ENCODE data around the gene SDHB. TPM values are rescaled to one million over a fixed set of nuclear protein-coding genes. Genes with fewer than 3 reads are reported as not detected.

Gene SDHB
- total RNA-seq (10 to 100 TPM; 56.1 to 60.6 TPM), polyA plus RNA-seq (100 to 1,000 TPM; 128 to 149 (median 129) TPM), total RNA-seq (30.5 to 109 (median 44.4) reads per million in 6 experiments)

- H3K36me3 Mint-ChIP-seq: peaks cover 0 to 24% (median 5%) of the 10 kb centered on the region in 3 donors
- H3K4me3 Mint-ChIP-seq: peak within 1 kb of the TSS; percentile 97 to 100 (median 99)
- POLR2A ChIA-PET: interaction anchor here (0.6 to 1.2 kb wide), 5 partner anchors 12 to 1207 kb away, joined by 3 to 7 read pairs (median 5); partner anchors contain the start of gene SPEN
- no peaks in the 10 kb centered on the region for H3K9me3 Mint-ChIP-seq
- peak; percentile 99 for ATAC-seq
- DNase-seq: peak; percentile 95 to 100 (median 99)
- peaks cover 10 to 35% (median 31%) of the 10 kb centered on the region in 4 donors for H3K4me1 Mint-ChIP-seq
- peak within 1 kb of the TSS; percentile 94 to 99 (median 98) for H3K27ac Mint-ChIP-seq
- peaks cover 0 to 9% (median 3%) of the 10 kb centered on the region in 5 donors for H3K27me3 Mint-ChIP-seq
These were observed at the start of gene SDHB for GRCh38 chr1:17053685-17054410. Gene SDHB (minus strand): TSS chr1:17054032. CDS start chr1:17054019, 13 bp downstream.

DNA sequence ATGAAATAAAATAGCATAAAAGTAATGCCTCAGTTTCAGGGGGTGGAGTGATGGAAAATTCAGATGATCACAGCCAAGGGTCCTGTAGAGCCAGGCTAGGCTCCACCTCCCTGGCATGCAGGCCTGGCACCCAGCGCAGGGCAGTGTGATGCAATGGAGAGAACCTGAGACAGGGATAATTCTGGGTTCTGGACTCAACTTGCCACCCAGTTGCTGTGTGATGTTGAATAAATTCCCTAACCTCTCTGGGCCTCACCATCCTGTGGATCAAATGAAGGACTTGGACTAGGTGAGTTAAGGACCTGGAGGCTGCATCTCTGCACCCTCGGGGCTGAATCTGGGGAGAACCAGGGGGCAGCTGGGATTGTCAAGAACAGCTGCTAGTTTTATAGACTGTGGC, 48.4 kb upstream of the SDHB start:
- ATAC-seq: no peak
- DNase-seq: no peak
- POLR2A ChIA-PET: no interaction called here
- H3K27ac Mint-ChIP-seq: no peak overlapping the region
- H3K4me1 Mint-ChIP-seq: no peaks in the 10 kb centered on the region
- no peak overlapping the region for H3K4me3 Mint-ChIP-seq
- peaks cover 2 to 16% (median 4%) of the 10 kb centered on the region in 5 donors for H3K27me3 Mint-ChIP-seq
- H3K9me3 Mint-ChIP-seq: no peaks in the 10 kb centered on the region
- no peaks in the 10 kb centered on the region for H3K36me3 Mint-ChIP-seq

GRCh38 chr1:17101261-17101660, 47.4 kb upstream of the SDHB start:
- Mint-ChIP-seq H3K36me3 (no peaks in the 10 kb centered on the region), H3K27ac (no peak overlapping the region), H3K4me1 (no peaks in the 10 kb centered on the region), H3K4me3 (no peak overlapping the region), H3K9me3 (no peaks in the 10 kb centered on the region), H3K27me3 (peaks cover 0 to 6% (median 1%) of the 10 kb centered on the region in 5 donors)
- POLR2A ChIA-PET: interaction anchor here (0.7 kb wide), 1 partner anchor 100 kb away, joined by 8 read pairs; no protein-coding TSS in a partner anchor
- DNase-seq (no peak), ATAC-seq (no peak)

- Mint-ChIP-seq H3K27ac (no peak overlapping the region), H3K4me3 (no peak overlapping the region), H3K36me3 (no peaks in the 10 kb centered on the region), H3K4me1 (no peaks in the 10 kb centered on the region), H3K9me3 (no peaks in the 10 kb centered on the region), H3K27me3 (peaks cover 0 to 2% (median 0%) of the 10 kb centered on the region in 5 donors)
- ATAC-seq: no peak
- no peak for DNase-seq
- POLR2A ChIA-PET: no interaction called here
These were observed 45.9 kb upstream of the SDHB start for GRCh38 chr1:17099616-17100340.

- peaks cover 0 to 2% (median 0%) of the 10 kb centered on the region in 5 donors for H3K27me3 Mint-ChIP-seq
- POLR2A ChIA-PET: no interaction called here
- no peak overlapping the region for H3K27ac Mint-ChIP-seq
These were observed 44.9 kb upstream of the SDHB start for GRCh38 chr1:17098446-17099317.

DNA sequence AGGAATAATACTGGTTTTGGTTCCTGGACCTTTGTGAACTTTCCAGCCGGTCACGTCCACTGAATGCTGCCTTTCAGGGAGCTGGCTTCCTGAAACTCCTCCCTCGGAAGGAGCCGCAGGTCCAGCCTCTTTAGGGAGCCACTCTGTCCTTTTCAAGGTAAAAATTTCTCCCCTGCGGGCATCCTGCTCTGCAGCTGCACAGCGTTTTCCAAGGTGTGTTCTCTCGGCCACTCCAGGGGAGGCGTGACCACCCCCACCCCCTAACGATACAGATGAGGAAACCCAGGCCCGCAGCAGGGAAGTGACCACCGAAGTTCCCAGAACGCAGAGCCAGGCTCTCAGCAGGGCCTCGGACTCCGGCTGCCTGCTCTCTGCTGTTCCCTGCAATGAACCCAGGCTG, 44.0 kb upstream of the SDHB start:
- ATAC-seq: no peak
- H3K27ac Mint-ChIP-seq: no peak overlapping the region
- H3K4me3 Mint-ChIP-seq: no peak overlapping the region
- POLR2A ChIA-PET: no interaction called here
- H3K4me1 Mint-ChIP-seq: no peaks in the 10 kb centered on the region
- DNase-seq: no peak
- H3K36me3 Mint-ChIP-seq: no peaks in the 10 kb centered on the region
- H3K9me3 Mint-ChIP-seq: peaks cover 0 to 4% (median 0%) of the 10 kb centered on the region in 9 donors
- peaks cover 0 to 2% (median 0%) of the 10 kb centered on the region in 5 donors for H3K27me3 Mint-ChIP-seq

More at GRCh38 chr1:17098446-17099317, 44.9 kb upstream of the SDHB start:
- ATAC-seq (no peak), DNase-seq (no peak)
- Mint-ChIP-seq H3K36me3 (no peaks in the 10 kb centered on the region), H3K4me3 (no peak overlapping the region), H3K4me1 (no peaks in the 10 kb centered on the region), H3K9me3 (peaks cover 0 to 2% (median 0%) of the 10 kb centered on the region in 9 donors)

- Mint-ChIP-seq H3K4me3 (no peak overlapping the region), H3K27ac (no peak overlapping the region), H3K9me3 (peaks cover 0 to 4% (median 0%) of the 10 kb centered on the region in 9 donors), H3K4me1 (no peaks in the 10 kb centered on the region), H3K27me3 (peaks cover 0 to 2% (median 0%) of the 10 kb centered on the region in 5 donors), H3K36me3 (no peaks in the 10 kb centered on the region)
- no peak for ATAC-seq
- no peak for DNase-seq
- POLR2A ChIA-PET: no interaction called here
These were observed 43.3 kb upstream of the SDHB start for GRCh38 chr1:17097147-17097546.

GRCh38 chr1:17096584-17096983, 42.8 kb upstream of the SDHB start:
- ATAC-seq (no peak), DNase-seq (no peak)
- Mint-ChIP-seq H3K36me3 (no peaks in the 10 kb centered on the region), H3K4me3 (no peak overlapping the region), H3K27me3 (peaks cover 0 to 2% (median 0%) of the 10 kb centered on the region in 5 donors), H3K9me3 (peaks cover 0 to 4% (median under 1%) of the 10 kb centered on the region in 9 donors), H3K4me1 (no peaks in the 10 kb centered on the region), H3K27ac (no peak overlapping the region)
- POLR2A ChIA-PET: no interaction called here

DNA sequence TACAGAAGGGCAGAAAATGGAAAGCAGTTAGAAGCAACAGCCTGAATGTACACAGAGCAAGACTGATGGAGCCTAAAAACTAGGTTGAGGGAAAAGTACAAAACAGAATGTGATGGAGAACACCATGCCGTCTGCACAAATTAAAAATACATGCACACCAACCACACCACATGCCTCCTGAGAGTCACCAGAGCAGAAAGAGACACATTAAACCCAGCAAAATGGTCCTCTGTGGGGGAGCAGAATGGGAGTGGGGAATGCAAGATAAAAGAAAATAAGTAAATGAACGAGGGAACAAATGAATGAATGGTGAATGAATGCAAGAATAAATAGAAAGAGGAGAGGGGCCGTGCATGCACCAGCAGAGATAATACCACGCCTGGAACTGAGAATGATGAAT, 41.3 kb upstream of the SDHB start:
- no peaks in the 10 kb centered on the region for H3K4me1 Mint-ChIP-seq
- H3K27me3 Mint-ChIP-seq: peaks cover 0 to 4% (median 0%) of the 10 kb centered on the region in 5 donors
- no peaks in the 10 kb centered on the region for H3K36me3 Mint-ChIP-seq
- H3K9me3 Mint-ChIP-seq: peaks cover 0 to 4% (median 2%) of the 10 kb centered on the region in 9 donors
- no peak overlapping the region for H3K4me3 Mint-ChIP-seq
- H3K27ac Mint-ChIP-seq: no peak overlapping the region
- DNase-seq: no peak
- no peak for ATAC-seq
- POLR2A ChIA-PET: no interaction called here

DNA sequence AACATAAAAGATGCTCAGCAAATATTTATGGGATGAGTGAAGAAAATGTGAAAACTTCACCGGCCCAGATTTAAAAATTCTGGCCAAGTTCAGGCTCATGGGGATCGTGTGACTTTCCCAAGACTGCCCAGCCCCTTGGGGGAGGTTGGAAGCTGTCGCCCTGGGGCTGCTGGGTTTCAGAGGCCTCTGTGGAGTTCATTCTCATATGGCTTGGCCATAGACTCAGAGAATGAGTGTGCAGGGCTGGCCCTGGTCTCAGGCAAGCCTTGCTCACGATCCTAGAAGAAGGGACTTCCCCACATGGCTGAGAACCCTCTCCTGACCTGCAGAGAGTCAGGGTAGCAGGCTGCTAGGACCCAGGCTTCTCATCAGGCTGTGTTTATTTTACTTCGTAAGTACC, 40.8 kb upstream of the SDHB start:
- Mint-ChIP-seq H3K9me3 (peaks cover 0 to 4% (median 2%) of the 10 kb centered on the region in 9 donors), H3K36me3 (no peaks in the 10 kb centered on the region), H3K4me3 (no peak overlapping the region), H3K27ac (peak overlapping the region in 2 of 10 donors; percentile 32 to 46), H3K27me3 (peaks cover 0 to 4% (median 3%) of the 10 kb centered on the region in 5 donors), H3K4me1 (no peaks in the 10 kb centered on the region)
- POLR2A ChIA-PET: no interaction called here
- no peak for DNase-seq
- ATAC-seq: no peak

DNA sequence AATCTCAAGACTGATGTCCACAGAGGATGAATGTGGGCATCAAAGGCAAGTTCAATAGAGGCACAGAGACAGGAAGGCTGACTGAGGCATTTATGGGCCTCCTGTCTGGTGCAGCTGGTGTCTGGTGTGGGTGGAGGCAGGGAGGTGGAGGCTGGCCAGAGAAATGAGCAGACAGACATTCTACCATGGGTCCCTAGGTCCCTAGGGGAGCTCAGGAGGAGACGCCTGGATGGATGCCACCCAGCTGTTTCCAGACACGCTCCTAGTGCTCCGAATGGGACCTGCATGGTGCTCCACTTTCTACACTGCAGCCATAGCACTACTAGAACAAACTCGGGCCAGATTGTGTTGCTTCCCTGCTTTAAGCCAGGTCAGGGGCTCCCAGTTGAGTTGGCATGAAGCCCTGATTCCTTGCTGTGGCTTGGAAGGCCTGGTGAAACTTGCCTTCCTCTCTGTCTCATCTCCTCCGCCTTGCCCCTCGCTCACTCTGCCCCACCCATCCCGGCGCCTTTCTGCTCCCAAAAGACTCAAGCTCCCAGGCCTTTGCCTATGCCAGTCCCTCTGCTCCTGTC, 40.1 kb upstream of the SDHB start:
- Mint-ChIP-seq H3K27ac (peak overlapping the region in 1 of 10 donors; percentile 46), H3K9me3 (peaks cover 0 to 4% (median 2%) of the 10 kb centered on the region in 9 donors), H3K4me1 (no peaks in the 10 kb centered on the region), H3K4me3 (no peak overlapping the region), H3K36me3 (no peaks in the 10 kb centered on the region), H3K27me3 (peaks cover 0 to 4% (median 4%) of the 10 kb centered on the region in 5 donors)
- no peak for DNase-seq
- ATAC-seq: no peak
- POLR2A ChIA-PET: no interaction called here

- Mint-ChIP-seq H3K4me3 (no peak overlapping the region), H3K27me3 (peaks cover 0 to 4% (median 3%) of the 10 kb centered on the region in 5 donors), H3K36me3 (no peaks in the 10 kb centered on the region), H3K27ac (no peak overlapping the region), H3K9me3 (peaks cover 0 to 4% (median 2%) of the 10 kb centered on the region in 9 donors), H3K4me1 (no peaks in the 10 kb centered on the region)
- DNase-seq: no peak
- POLR2A ChIA-PET: no interaction called here
- no peak for ATAC-seq
These were observed 37.4 kb upstream of the SDHB start for GRCh38 chr1:17091252-17091651.

All from naive thymus-derived CD8-positive, alpha-beta T cell (primary cell).